ENCODE measurements around the gene MSL3B.
"Not testable (repeated sequence)": the region's sequence is repeated elsewhere in the genome, so short reads cannot be mapped to it uniquely, and the experiment has no call there.

MSL3B gene

GRCh38 chr2:233867993-233868532 lies at the start of gene MSL3B:
TSS of gene MSL3B (minus strand) at chr2:233868386.
- peak; percentile 33 for DNase-seq (ENCODE audit: low read depth)

- DNase-seq (ENCODE audit: low read depth): no peak
Observed at GRCh38 chr2:233917116-233917515, 48.9 kb upstream of the MSL3B start, which contains the start of gene TRPM8. TSS of gene TRPM8 (plus strand) at chr2:233917373. CDS start at chr2:233926538, 9,165 bp downstream.

- DNase-seq (ENCODE audit: low read depth): no peak
Observed at GRCh38 chr2:233915128-233915527, 46.9 kb upstream of the MSL3B start.

GRCh38 chr2:233912691-233913423 lies 44.7 kb upstream of the MSL3B start:
- DNase-seq (ENCODE audit: low read depth): no peak

GRCh38 chr2:233907627-233908026 lies 39.4 kb upstream of the MSL3B start:
- DNase-seq (ENCODE audit: low read depth): no peak

GRCh38 chr2:233905945-233906344 lies 37.8 kb upstream of the MSL3B start:
- no peak for DNase-seq (ENCODE audit: low read depth)

- no peak for DNase-seq (ENCODE audit: low read depth)
Observed at GRCh38 chr2:233901884-233902283, 33.7 kb upstream of the MSL3B start.

- DNase-seq (ENCODE audit: low read depth): no peak
Observed at GRCh38 chr2:233901367-233901766, 33.2 kb upstream of the MSL3B start.

GRCh38 chr2:233896253-233896652 lies 28.1 kb upstream of the MSL3B start:
- DNase-seq (ENCODE audit: low read depth): not testable (repeated sequence)

- DNase-seq (ENCODE audit: low read depth): no peak
Observed at GRCh38 chr2:233892793-233893192, 24.6 kb upstream of the MSL3B start.

- DNase-seq (ENCODE audit: low read depth): no peak
Observed at GRCh38 chr2:233882353-233882752, 14.2 kb upstream of the MSL3B start.

GRCh38 chr2:233872125-233872524 lies 3.9 kb upstream of the MSL3B start:
- not testable (repeated sequence) for DNase-seq (ENCODE audit: low read depth)

- no peak for DNase-seq (ENCODE audit: low read depth)
Observed at GRCh38 chr2:233871432-233871831, 3.2 kb upstream of the MSL3B start.

- no peak for DNase-seq (ENCODE audit: low read depth)
Observed at GRCh38 chr2:233866479-233866878, 1.7 kb downstream of the MSL3B start.

- DNase-seq (ENCODE audit: low read depth): no peak
Observed at GRCh38 chr2:233865838-233866237, 2.3 kb downstream of the MSL3B start.

- DNase-seq (ENCODE audit: low read depth): no peak
Observed at GRCh38 chr2:233862261-233862768, 5.9 kb downstream of the MSL3B start.

- no peak for DNase-seq (ENCODE audit: low read depth)
Observed at GRCh38 chr2:233858331-233858730, 9.9 kb downstream of the MSL3B start.

- peak; percentile 28 for DNase-seq (ENCODE audit: low read depth)
Observed at GRCh38 chr2:233857511-233858141, 10.6 kb downstream of the MSL3B start.

GRCh38 chr2:233856184-233856583 lies 12.0 kb downstream of the MSL3B start:
- DNase-seq (ENCODE audit: low read depth): no peak

GRCh38 chr2:233855345-233855744 lies 12.8 kb downstream of the MSL3B start:
- no peak for DNase-seq (ENCODE audit: low read depth)

GRCh38 chr2:233854241-233854981 lies 13.8 kb downstream of the MSL3B start, which contains the start of gene HJURP:
TSS of gene HJURP (minus strand) at chr2:233854535. CDS start at chr2:233854500, 35 bp downstream.
- peak; percentile 77 for DNase-seq (ENCODE audit: low read depth)

- DNase-seq (ENCODE audit: low read depth): no peak
Observed at GRCh38 chr2:233853883-233854240, 14.3 kb downstream of the MSL3B start.

All from T follicular helper cell (primary cell).